Uterus (tissue), 2 donors: ENCODE data around the gene SIM2.

Experiments used
- POLR2A ChIP-seq, 2 donors: fragments of 450-650 bp; IDR thresholded peaks; one replicate each; pipeline ENCODE4 v1.6.1; 2016; ENCODE audit warnings: antibody characterized with exemption in 2 of 2, mild to moderate bottlenecking in 1 of 2, moderate library complexity in 1 of 2
- TF ChIP-seq, protein P1 (sequence below), 4 experiments: fragments of 200-600 bp in 2 of 4; fragments of 450-650 bp in 2 of 4; sonication (generic) in 2 of 4; IDR thresholded peaks; one replicate each; pipeline ENCODE4 v1.5.1; 2016 to 2019; ENCODE audit warnings: antibody characterized with exemption in 4 of 4, mild to moderate bottlenecking in 2 of 4, moderate library complexity in 1 of 4

DNA sequence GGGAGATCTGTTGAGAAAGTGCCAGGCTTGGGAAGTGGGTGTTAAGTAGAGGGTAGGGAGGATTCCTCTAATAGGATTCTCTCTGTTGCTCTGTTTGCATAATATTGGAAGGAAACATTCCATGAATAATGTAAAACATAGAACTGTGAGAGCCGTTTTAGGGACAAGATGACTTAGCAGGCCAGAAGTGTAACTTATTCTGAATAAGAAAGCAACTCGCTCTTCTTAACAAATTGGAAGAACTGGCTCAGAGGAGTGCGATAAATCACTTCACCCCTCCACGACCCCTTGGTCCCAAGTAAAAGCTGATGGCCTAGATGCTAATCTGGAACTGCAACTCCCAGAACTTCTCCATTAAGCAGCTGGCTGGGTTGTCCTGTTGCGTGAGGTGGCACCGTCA lies 19.1 kb downstream of the SIM2 start:
- TF ChIP-seq, protein P1, sequence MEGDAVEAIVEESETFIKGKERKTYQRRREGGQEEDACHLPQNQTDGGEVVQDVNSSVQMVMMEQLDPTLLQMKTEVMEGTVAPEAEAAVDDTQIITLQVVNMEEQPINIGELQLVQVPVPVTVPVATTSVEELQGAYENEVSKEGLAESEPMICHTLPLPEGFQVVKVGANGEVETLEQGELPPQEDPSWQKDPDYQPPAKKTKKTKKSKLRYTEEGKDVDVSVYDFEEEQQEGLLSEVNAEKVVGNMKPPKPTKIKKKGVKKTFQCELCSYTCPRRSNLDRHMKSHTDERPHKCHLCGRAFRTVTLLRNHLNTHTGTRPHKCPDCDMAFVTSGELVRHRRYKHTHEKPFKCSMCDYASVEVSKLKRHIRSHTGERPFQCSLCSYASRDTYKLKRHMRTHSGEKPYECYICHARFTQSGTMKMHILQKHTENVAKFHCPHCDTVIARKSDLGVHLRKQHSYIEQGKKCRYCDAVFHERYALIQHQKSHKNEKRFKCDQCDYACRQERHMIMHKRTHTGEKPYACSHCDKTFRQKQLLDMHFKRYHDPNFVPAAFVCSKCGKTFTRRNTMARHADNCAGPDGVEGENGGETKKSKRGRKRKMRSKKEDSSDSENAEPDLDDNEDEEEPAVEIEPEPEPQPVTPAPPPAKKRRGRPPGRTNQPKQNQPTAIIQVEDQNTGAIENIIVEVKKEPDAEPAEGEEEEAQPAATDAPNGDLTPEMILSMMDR (IDR thresholded peaks at IDR 0.05): no peak
- TF ChIP-seq POLR2A (IDR thresholded peaks at IDR 0.05): no peak
